T-helper 1 cell (primary cell): ENCODE results near the gene ZNF519.

Experiments used
- DNase-seq, 5 donors: peaks; one replicate each; pipeline ENCODE4 v3.0.0-alpha.2; 2012 to 2020

Gene ZNF519

GRCh38 chr18:14092625-14093306, 39.5 kb downstream of the ZNF519 start:
- no peak for DNase-seq

- no peak for DNase-seq
These were observed 42.5 kb downstream of the ZNF519 start for GRCh38 chr18:14089781-14090180.

- DNase-seq = no peak
These were observed 43.0 kb downstream of the ZNF519 start for GRCh38 chr18:14089191-14089590.

DNA sequence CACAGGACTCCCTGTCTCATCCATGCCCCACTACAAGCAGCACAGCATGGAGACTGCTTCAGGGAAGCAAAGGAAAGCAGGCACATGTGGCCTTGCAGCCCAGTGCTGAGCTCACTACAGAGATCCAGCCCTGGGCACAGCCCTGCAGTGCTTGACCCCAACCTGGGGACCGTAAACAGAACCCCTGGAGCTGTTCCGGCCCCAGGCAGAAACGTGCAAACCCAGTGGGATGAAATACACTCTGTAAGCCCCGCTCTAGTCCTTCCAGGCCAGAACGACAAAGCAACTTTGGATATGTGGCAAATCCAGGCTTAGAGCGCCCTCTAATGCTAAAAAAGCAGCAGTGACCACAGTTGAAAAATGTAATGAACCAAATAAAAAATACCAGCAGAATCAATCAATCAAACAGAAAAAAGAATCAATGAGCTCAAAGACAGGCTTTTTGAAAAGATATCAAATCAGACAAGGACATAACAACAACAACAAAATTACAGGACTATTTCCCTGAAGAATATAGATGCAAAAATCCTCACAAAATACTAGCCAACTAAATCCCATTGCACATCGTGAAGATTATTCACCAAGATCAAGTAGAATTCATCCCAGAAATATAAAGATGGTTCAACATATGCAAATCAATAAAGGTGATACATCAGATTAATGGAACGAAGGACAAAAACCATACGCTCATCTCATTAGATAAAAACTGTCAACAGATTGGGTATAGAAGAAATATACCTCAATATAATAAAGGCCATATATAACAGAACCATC, 45.6 kb downstream of the ZNF519 start:
- DNase-seq = peak in 1 of 5 donors; percentile 11

GRCh38 chr18:14085770-14086457, 46.3 kb downstream of the ZNF519 start:
- no peak for DNase-seq

DNA sequence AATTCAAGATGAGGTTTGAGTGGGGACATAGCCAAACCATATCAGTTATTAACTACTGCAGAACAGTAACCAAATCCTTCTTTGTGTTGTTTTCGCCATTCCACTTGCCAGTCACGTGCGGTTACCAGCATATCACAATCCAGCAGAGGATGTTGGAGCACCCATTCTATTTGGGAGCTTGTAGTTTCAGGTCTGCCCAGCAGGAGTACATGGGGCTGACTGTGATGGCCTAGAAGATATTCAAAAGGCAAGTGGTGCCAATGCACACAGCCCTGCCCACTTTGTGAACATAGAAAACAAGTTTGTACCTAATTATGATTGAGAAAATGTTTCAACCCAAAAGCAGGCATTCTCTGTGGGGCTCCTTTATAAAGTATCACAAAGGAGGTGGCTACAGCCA, 57.0 kb downstream of the ZNF519 start:
- no peak for DNase-seq

DNA sequence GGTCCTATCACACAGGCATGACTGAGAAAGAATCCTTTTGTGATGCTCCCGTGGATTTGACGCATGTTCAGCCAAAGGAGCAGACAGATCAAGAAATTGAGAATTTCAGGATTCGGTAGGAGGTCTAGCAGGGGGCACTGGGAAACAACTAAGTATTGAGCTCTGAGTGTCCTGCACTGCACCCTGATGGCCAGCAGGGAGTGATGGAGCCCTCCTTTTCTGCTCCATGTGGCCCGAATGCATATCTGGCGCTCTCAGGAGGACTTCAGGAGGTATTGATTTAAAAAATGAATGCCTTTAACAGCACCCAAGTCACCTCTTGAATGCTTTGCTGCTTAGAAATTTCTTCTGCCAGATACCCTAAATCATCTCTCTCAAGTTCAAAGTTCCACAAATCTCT, 58.0 kb downstream of the ZNF519 start:
- DNase-seq = no peak

DNA sequence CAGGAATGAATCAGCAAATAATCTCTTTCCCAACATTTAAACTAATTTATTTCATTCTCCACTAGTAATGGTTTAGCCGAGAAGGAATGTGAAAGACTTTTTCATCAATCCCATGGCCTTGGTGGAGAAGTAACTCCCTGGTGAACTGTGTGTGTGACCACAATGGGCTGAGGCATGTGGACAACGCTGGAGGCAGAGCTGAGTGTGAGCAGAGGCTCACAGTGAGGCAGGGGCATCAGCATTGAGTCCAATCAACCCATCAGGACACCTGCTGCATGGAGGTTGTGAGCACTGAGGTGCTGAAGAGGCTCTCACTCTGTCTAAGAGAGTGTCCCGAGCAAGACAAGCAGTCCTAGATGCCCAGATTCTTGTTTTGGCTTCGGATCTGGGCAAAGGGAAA, 78.6 kb downstream of the ZNF519 start:
- DNase-seq = no peak
